SU-DHL-6 (cell line): ENCODE data around the gene FBXO8.

Experiments
- CTCF ChIP-seq: fragments of 200-600 bp; sonication (generic); IDR thresholded peaks from one replicate; pipeline ENCODE4 v1.5.1; 2017; ENCODE audit warnings: antibody characterized with exemption, mild to moderate bottlenecking, low read length, moderate library complexity; ENCODE audit not compliant: insufficient read depth, poor library complexity, severe bottlenecking
- EZH2phosphoT487 ChIP-seq: fragments of 200-600 bp; sonication (generic), shearing (Covaris generic); conservative IDR thresholded peaks from 2 replicates; pipeline ENCODE4 v1.6.1; 2018; ENCODE audit warnings: mild to moderate bottlenecking, antibody characterized with exemption, low read length, moderate library complexity, mixed read lengths

GRCh38 chr4:174316954-174317353 is 33.5 kb upstream of the FBXO8 start:
- TF ChIP-seq CTCF (no peak), EZH2phosphoT487 (no peak)
